Ecto neural progenitor cell (in vitro differentiated cells): ENCODE results near the gene C1orf21.
"Not testable (repeated sequence)": the region's sequence is repeated elsewhere in the genome, so short reads cannot be mapped to it uniquely, and the experiment has no call there.

Experiments used
- DNase-seq: peaks from one replicate; pipeline ENCODE4 v3.0.0-alpha.2; 2018; ENCODE audit warnings: low spot score

The C1orf21 gene

GRCh38 chr1:184604152-184604900 lies 217.5 kb downstream of the C1orf21 start:
- DNase-seq, result no peak

GRCh38 chr1:184605941-184606340 lies 219.1 kb downstream of the C1orf21 start:
- DNase-seq, result no peak

GRCh38 chr1:184606786-184607185 lies 220.0 kb downstream of the C1orf21 start:
- DNase-seq, result no peak

GRCh38 chr1:184608581-184608980 lies 221.8 kb downstream of the C1orf21 start:
- no peak for DNase-seq

- no peak for DNase-seq
Observed at GRCh38 chr1:184608990-184609389, 222.2 kb downstream of the C1orf21 start.

- DNase-seq, result no peak
Observed at GRCh38 chr1:184610876-184611595, 224.2 kb downstream of the C1orf21 start.

GRCh38 chr1:184612229-184612628 lies 225.4 kb downstream of the C1orf21 start:
- not testable (repeated sequence) for DNase-seq

- no peak for DNase-seq
Observed at GRCh38 chr1:184614667-184615066, 227.8 kb downstream of the C1orf21 start.

GRCh38 chr1:184615301-184615700 lies 228.5 kb downstream of the C1orf21 start:
- DNase-seq, result no peak

GRCh38 chr1:184616504-184616903 lies 229.7 kb downstream of the C1orf21 start:
- DNase-seq, result no peak

GRCh38 chr1:184617433-184618029 lies 230.7 kb downstream of the C1orf21 start:
- no peak for DNase-seq

GRCh38 chr1:184618851-184619250 lies 232.0 kb downstream of the C1orf21 start:
- DNase-seq, result no peak

GRCh38 chr1:184620469-184620868 lies 233.6 kb downstream of the C1orf21 start:
- no peak for DNase-seq

- DNase-seq, result no peak
Observed at GRCh38 chr1:184621260-184621659, 234.4 kb downstream of the C1orf21 start.

- no peak for DNase-seq
Observed at GRCh38 chr1:184622136-184622823, 235.5 kb downstream of the C1orf21 start.

- DNase-seq, result no peak
Observed at GRCh38 chr1:184623404-184623803, 236.6 kb downstream of the C1orf21 start.

- DNase-seq, result no peak
Observed at GRCh38 chr1:184624051-184624450, 237.2 kb downstream of the C1orf21 start.

- DNase-seq, result no peak
Observed at GRCh38 chr1:184624626-184625025, 237.8 kb downstream of the C1orf21 start.

GRCh38 chr1:184625271-184625670 lies 238.4 kb downstream of the C1orf21 start:
- no peak for DNase-seq

GRCh38 chr1:184626076-184627006 lies 239.5 kb downstream of the C1orf21 start:
- DNase-seq, result no peak

- DNase-seq, result no peak
Observed at GRCh38 chr1:184627007-184627341, 240.1 kb downstream of the C1orf21 start.

GRCh38 chr1:184629266-184629665 lies 242.4 kb downstream of the C1orf21 start:
- no peak for DNase-seq
